Motor neuron (in vitro differentiated cells): Measurements from ENCODE around the gene SIGLEC9. TPM values are rescaled to one million over a fixed set of nuclear protein-coding genes. Genes with fewer than 3 reads are reported as not detected.
A peak's percentile ranks its signal among the peaks of the same experiment; 100 is the strongest.

Source experiments
- ATAC-seq, 8 experiments: fragments of 200-7000 bp; cut with Tn5 transposase; replicated peaks in 6 of 8; 2 replicates each; pipeline ENCODE4 v1.8.0; 2021; ENCODE audit warnings: mild to moderate bottlenecking in 8 of 8, moderate library complexity in 8 of 8
- H3K27ac ChIP-seq, 2 donors: fragments of 250-450 bp; sonication (Bioruptor Pico); 2 replicates each; pipeline ENCODE4 v1.9.0; 2021; ENCODE audit warnings: antibody characterized with exemption in 2 of 2, mild to moderate bottlenecking in 2 of 2, moderate library complexity in 1 of 2
- H3K4me1 ChIP-seq, 2 donors: fragments of 250-450 bp; sonication (Bioruptor Pico); replicated peaks in 1 of 2; 2 replicates each; pipeline ENCODE4 v1.6.1; 2021; ENCODE audit warnings: antibody characterized with exemption in 2 of 2, mild to moderate bottlenecking in 2 of 2, moderate library complexity in 1 of 2
- H3K4me3 ChIP-seq, 5 donors: fragments of 250-450 bp; sonication (Bioruptor Pico); 2 replicates each; pipeline ENCODE4 v1.9.0; 2021; ENCODE audit warnings: antibody characterized with exemption in 5 of 5, mild to moderate bottlenecking in 5 of 5, moderate library complexity in 4 of 5
- whole genome bisulfite sequencing, 10 experiments: fragments of 450-650 bp; shearing (Covaris generic); methylation state at CpG; one replicate each; pipeline ENCODE4 v1.0.0; 2022; 5-methylcytosine and 5-hydroxymethylcytosine counted together
- in situ Hi-C, 9 experiments: fragments of 400-800 bp; cut with MboI; loops; one replicate each; pipeline ENCODE4 v1.15.0; 2021; ENCODE audit warnings: low sequenced_read_pairs in 9 of 9, low pct_unique_long_range_greater_than_20kb in 2 of 9; ENCODE audit not compliant: unreplicated experiment in 9 of 9
- total RNA-seq, 8 experiments: library from RNA; unstranded; fragments of 300-600 nt; gene quantifications; 2 replicates each; pipeline versions ENCODE4 v1.2.3 to v1.2.4, GENCODE V29; 2022

The SIGLEC9 gene
- total RNA-seq: under 1 TPM in 3 of 8 experiments, not detected in 5; 0.09 to 0.33 (median 0.21) TPM

- Histone ChIP-seq H3K27ac (no peak within 1 kb of the TSS), H3K4me3 (no peak within 1 kb of the TSS), H3K4me1 (no peaks in the 10 kb centered on the region)
- WGBS, 10 experiments: 30% methylated on average over 2 of the region's 14 CpGs; no CpG with 5 or more reads in 9 of the 10 experiments
- no peak for ATAC-seq
- in situ Hi-C loops: no loop called here
Measured at GRCh38 chr19:51124729-51125128, at the start of gene SIGLEC9. SIGLEC9 (plus strand) TSS chr19:51124906; CDS start chr19:51124975, 69 bp downstream.

- Histone ChIP-seq H3K4me1 (no peaks in the 10 kb centered on the region), H3K4me3 (no peak overlapping the region), H3K27ac (no peak overlapping the region)
- in situ Hi-C loops: no loop called here
- no peak for ATAC-seq
- 0 to 89% (median 70%) methylated on average over 1 to 5 of the region's 5 CpGs for WGBS, 10 experiments
Measured at GRCh38 chr19:51075998-51076397, 48.7 kb upstream of the SIGLEC9 start.

GRCh38 chr19:51076631-51077213 is 48.0 kb upstream of the SIGLEC9 start:
- WGBS, 10 experiments: 9 to 94% (median 80%) methylated on average over 1 to 13 of the region's 14 CpGs; no CpG with 5 or more reads in 1 of the 10 experiments
- no peaks in the 10 kb centered on the region for H3K4me1 ChIP-seq
- in situ Hi-C loops: no loop called here
- no peak overlapping the region for H3K4me3 ChIP-seq
- no peak for ATAC-seq
- H3K27ac ChIP-seq: no peak overlapping the region

- 10 to 86% (median 64%) methylated on average over 1 to 3 of the region's 6 CpGs; no CpG with 5 or more reads in 5 of the 10 experiments for WGBS, 10 experiments
Measured at GRCh38 chr19:51078104-51078503, 46.6 kb upstream of the SIGLEC9 start.

GRCh38 chr19:51078731-51079130 is 46.0 kb upstream of the SIGLEC9 start:
- in situ Hi-C loops: no loop called here
- WGBS, 10 experiments: 53% methylated on average over 2 of the region's 6 CpGs; no CpG with 5 or more reads in 9 of the 10 experiments
- ATAC-seq: no peak
- no peak overlapping the region for H3K4me3 ChIP-seq
- H3K4me1 ChIP-seq: no peaks in the 10 kb centered on the region
- no peak overlapping the region for H3K27ac ChIP-seq

More at GRCh38 chr19:51078104-51078503, 46.6 kb upstream of the SIGLEC9 start:
- in situ Hi-C loops: no loop called here
- H3K4me1 ChIP-seq: no peaks in the 10 kb centered on the region
- ATAC-seq: no peak
- H3K27ac ChIP-seq: no peak overlapping the region
- no peak overlapping the region for H3K4me3 ChIP-seq

- no peak for ATAC-seq
- Histone ChIP-seq H3K27ac (no peak overlapping the region), H3K4me3 (no peak overlapping the region), H3K4me1 (no peaks in the 10 kb centered on the region)
- in situ Hi-C loops: no loop called here
- 50 to 100% (median 73%) methylated on average over 1 to 10 of the region's 27 CpGs; no CpG with 5 or more reads in 1 of the 10 experiments for WGBS, 10 experiments
Measured at GRCh38 chr19:51079481-51080110, 45.1 kb upstream of the SIGLEC9 start.

GRCh38 chr19:51081476-51081875 is 43.2 kb upstream of the SIGLEC9 start:
- ATAC-seq: no peak
- 64 to 84% (median 77%) methylated on average over 1 to 9 of the region's 14 CpGs; no CpG with 5 or more reads in 3 of the 10 experiments for WGBS, 10 experiments
- no peak overlapping the region for H3K27ac ChIP-seq
- H3K4me3 ChIP-seq: no peak overlapping the region
- H3K4me1 ChIP-seq: no peaks in the 10 kb centered on the region
- in situ Hi-C loops: no loop called here

- Histone ChIP-seq H3K4me3 (no peak within 1 kb of the TSS), H3K27ac (no peak within 1 kb of the TSS), H3K4me1 (no peaks in the 10 kb centered on the region)
- in situ Hi-C loops: no loop called here
- no peak for ATAC-seq
- WGBS, 10 experiments: 20% methylated on average over 1 of the region's 7 CpGs; no CpG with 5 or more reads in 9 of the 10 experiments
Measured at GRCh38 chr19:51082611-51083010, 42.1 kb upstream of the SIGLEC9 start, which contains the start of gene KLK14. KLK14 (minus strand) TSS chr19:51082887; CDS start chr19:51082614, 273 bp downstream.

GRCh38 chr19:51083181-51083580 is 41.5 kb upstream of the SIGLEC9 start:
- peak in 1 of 8 experiments; percentile 28 for ATAC-seq
- in situ Hi-C loops: no loop called here
- WGBS, 10 experiments: 0 to 58% (median 32%) methylated on average over 2 to 4 of the region's 4 CpGs; no CpG with 5 or more reads in 1 of the 10 experiments

GRCh38 chr19:51083783-51084182 is 40.9 kb upstream of the SIGLEC9 start:
- WGBS, 10 experiments: 58 to 87% (median 73%) methylated on average over 3 to 6 of the region's 14 CpGs; no CpG with 5 or more reads in 4 of the 10 experiments
- no peak for ATAC-seq

More at GRCh38 chr19:51083181-51083580, 41.5 kb upstream of the SIGLEC9 start:
- H3K27ac ChIP-seq: no peak overlapping the region
- no peaks in the 10 kb centered on the region for H3K4me1 ChIP-seq
- H3K4me3 ChIP-seq: no peak overlapping the region

GRCh38 chr19:51084505-51084904 is 40.2 kb upstream of the SIGLEC9 start:
- in situ Hi-C loops: no loop called here
- no peak for ATAC-seq
- WGBS, 10 experiments: 27 to 86% (median 63%) methylated on average over 1 to 2 of the region's 7 CpGs; no CpG with 5 or more reads in 3 of the 10 experiments
- no peaks in the 10 kb centered on the region for H3K4me1 ChIP-seq
- no peak overlapping the region for H3K27ac ChIP-seq
- H3K4me3 ChIP-seq: no peak overlapping the region

More at GRCh38 chr19:51083783-51084182, 40.9 kb upstream of the SIGLEC9 start:
- no peak overlapping the region for H3K4me3 ChIP-seq
- no peaks in the 10 kb centered on the region for H3K4me1 ChIP-seq
- H3K27ac ChIP-seq: no peak overlapping the region
- in situ Hi-C loops: no loop called here

- in situ Hi-C loops: no loop called here
- Histone ChIP-seq H3K27ac (no peak overlapping the region), H3K4me1 (no peaks in the 10 kb centered on the region), H3K4me3 (no peak overlapping the region)
- no peak for ATAC-seq
- 40 to 100% (median 71%) methylated on average over 1 to 10 of the region's 18 CpGs; no CpG with 5 or more reads in 4 of the 10 experiments for WGBS, 10 experiments
Measured at GRCh38 chr19:51086153-51086850, 38.4 kb upstream of the SIGLEC9 start.

GRCh38 chr19:51089786-51090185 is 34.9 kb upstream of the SIGLEC9 start:
- WGBS, 10 experiments: 80 to 97% (median 89%) methylated on average over 1 to 10 of the region's 17 CpGs; no CpG with 5 or more reads in 2 of the 10 experiments
- no peak overlapping the region for H3K27ac ChIP-seq
- no peak for ATAC-seq
- H3K4me3 ChIP-seq: no peak overlapping the region
- H3K4me1 ChIP-seq: no peaks in the 10 kb centered on the region
- in situ Hi-C loops: loop anchor here in 2 of 9 experiments (10.0 kb wide), 2 partner anchors 65 to 155 kb away; partner anchors contain the start of gene KLK11 (in 1 of the 2)
